ENCODE results near the gene PCED1A. TPM values are rescaled to one million over a fixed set of nuclear protein-coding genes. Genes with fewer than 3 reads are reported as not detected.
A peak's percentile ranks its signal among the peaks of the same experiment; 100 is the strongest.

Gene PCED1A
- total RNA-seq, 2 donors from 2014 or later, result 40.2 to 46.5 TPM

DNA sequence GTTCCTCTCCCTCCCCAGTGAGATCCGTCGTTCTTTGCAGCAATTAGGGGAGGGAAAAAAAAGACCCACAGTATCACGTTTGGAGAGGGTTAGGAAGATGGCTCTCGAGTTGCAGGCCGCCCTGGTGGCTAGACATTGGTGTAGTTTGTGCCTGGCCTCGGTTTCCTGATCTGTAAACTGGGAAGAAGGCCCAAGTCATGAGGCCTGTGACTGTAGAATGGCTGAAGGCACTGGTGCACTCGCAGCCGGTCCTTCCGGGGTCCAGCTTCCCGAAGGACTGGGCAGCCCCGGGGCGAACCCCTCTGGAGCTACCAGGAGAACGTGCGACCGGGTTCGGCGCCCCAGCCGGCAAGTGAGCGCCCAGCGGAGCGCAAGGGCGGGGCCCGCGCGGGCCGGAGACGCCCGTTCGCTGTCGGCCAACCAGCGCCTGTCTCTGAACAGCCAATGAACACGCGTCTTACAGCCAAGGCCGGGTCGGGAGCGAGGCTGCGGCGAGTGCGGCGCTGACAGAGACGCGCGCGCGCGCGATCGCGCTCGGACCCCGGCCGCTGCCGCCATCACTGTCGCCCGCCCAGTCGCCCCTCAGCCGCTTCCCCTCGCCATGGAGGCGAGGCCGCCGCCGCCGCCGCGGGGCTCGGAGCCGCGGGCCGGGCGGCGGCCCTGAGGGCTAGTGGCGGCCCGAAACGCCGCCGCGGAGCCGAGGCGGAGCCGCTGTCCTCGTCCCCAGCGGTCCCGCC lies 32.7 kb upstream of the PCED1A start, which contains the start of gene PTPRA:
Gene PTPRA (plus strand): TSS at position 472 of the 737 bp plus-strand sequence. CDS start 90,797 bp downstream, outside the sequence.
- Mint-ChIP-seq H3K4me1 (peaks cover 20% of the 10 kb centered on the region), H3K27me3 (ENCODE audit: insufficient read depth) (peaks cover 20% of the 10 kb centered on the region), H3K9me3 (no peaks in the 10 kb centered on the region), H3K27ac (peak within 1 kb of the TSS; percentile 85), H3K36me3 (ENCODE audit: low read depth) (peaks cover 6% of the 10 kb centered on the region), H3K4me3 (peak within 1 kb of the TSS; percentile 81)
- peaks cover 9% of the 10 kb centered on the region for H3K4me1 ChIP-seq (ENCODE audit: control insufficient read depth, insufficient read depth, low read length)
- peaks cover 19% of the 10 kb centered on the region for H3K27me3 ChIP-seq (ENCODE audit: control insufficient read depth, insufficient read depth, low read length, poor library complexity, severe bottlenecking)
- no peaks in the 10 kb centered on the region for H3K9me3 ChIP-seq (ENCODE audit: control insufficient read depth, low read length)
- H3K27ac ChIP-seq (ENCODE audit: low read depth, low read length), result no peak within 1 kb of the TSS
- TF ChIP-seq, protein P1, sequence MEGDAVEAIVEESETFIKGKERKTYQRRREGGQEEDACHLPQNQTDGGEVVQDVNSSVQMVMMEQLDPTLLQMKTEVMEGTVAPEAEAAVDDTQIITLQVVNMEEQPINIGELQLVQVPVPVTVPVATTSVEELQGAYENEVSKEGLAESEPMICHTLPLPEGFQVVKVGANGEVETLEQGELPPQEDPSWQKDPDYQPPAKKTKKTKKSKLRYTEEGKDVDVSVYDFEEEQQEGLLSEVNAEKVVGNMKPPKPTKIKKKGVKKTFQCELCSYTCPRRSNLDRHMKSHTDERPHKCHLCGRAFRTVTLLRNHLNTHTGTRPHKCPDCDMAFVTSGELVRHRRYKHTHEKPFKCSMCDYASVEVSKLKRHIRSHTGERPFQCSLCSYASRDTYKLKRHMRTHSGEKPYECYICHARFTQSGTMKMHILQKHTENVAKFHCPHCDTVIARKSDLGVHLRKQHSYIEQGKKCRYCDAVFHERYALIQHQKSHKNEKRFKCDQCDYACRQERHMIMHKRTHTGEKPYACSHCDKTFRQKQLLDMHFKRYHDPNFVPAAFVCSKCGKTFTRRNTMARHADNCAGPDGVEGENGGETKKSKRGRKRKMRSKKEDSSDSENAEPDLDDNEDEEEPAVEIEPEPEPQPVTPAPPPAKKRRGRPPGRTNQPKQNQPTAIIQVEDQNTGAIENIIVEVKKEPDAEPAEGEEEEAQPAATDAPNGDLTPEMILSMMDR (conservative IDR thresholded peaks at IDR 0.05), result no peak
- WGBS, 2 experiments (ENCODE audit: insufficient coverage in 1 of 2, insufficient read length in 1 of 2), result 0% methylated on average over 10 to 83 of the region's 83 CpGs
- H3K4me3 ChIP-seq (ENCODE audit: low read length), result peak within 1 kb of the TSS; percentile 96
- H3K36me3 ChIP-seq (ENCODE audit: control insufficient read depth, insufficient read depth, low read length), result no peaks in the 10 kb centered on the region
- peak within 1 kb of the TSS; percentile 52 for H3K9ac ChIP-seq (ENCODE audit: extremely low read depth, low read length, poor library complexity, severe bottlenecking)
- peak; percentile 97 for DNase-seq

DNA sequence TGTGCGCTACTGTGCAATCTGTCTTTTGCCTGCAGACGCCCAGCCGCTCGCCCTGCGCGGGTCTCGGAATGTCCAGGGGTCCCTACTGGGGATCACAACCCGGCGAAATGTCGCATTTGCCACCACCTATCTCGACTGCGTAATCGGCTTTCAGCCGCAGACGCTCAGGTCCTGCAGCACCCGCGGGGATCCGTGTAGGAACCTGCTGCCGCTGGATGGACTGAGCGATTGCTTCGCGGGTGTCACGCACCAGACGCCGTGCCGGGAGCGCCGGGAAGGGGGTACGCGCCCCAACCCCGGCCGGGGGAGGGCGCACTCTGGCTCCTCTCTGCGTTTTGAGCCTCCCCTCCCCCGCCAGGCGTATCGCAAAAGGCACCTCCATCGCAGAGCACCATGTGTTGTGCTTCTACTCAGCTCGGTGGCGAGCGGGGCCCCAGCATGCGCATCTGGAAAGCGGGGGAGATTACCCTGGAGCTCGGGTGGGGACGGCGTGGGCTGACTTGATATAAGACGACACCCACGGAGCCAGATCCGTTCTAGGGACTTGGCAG lies 32.1 kb upstream of the PCED1A start:
- Histone ChIP-seq H3K36me3 (ENCODE audit: control insufficient read depth, insufficient read depth, low read length) (no peaks in the 10 kb centered on the region), H3K4me1 (ENCODE audit: control insufficient read depth, insufficient read depth, low read length) (peaks cover 9% of the 10 kb centered on the region), H3K9ac (ENCODE audit: extremely low read depth, low read length, poor library complexity, severe bottlenecking) (no peak overlapping the region), H3K9me3 (ENCODE audit: control insufficient read depth, low read length) (no peaks in the 10 kb centered on the region), H3K27me3 (ENCODE audit: control insufficient read depth, insufficient read depth, low read length, poor library complexity, severe bottlenecking) (peaks cover 19% of the 10 kb centered on the region), H3K4me3 (ENCODE audit: low read length) (peak overlapping the region; percentile 96), H3K27ac (ENCODE audit: low read depth, low read length) (no peak overlapping the region)
- peak overlapping the region; percentile 81 for H3K4me3 Mint-ChIP-seq
- peak; percentile 85 for DNase-seq
- peaks cover 6% of the 10 kb centered on the region for H3K36me3 Mint-ChIP-seq (ENCODE audit: low read depth)
- peaks cover 20% of the 10 kb centered on the region for H3K27me3 Mint-ChIP-seq (ENCODE audit: insufficient read depth)
- H3K9me3 Mint-ChIP-seq, result no peaks in the 10 kb centered on the region
- TF ChIP-seq, protein P1 (conservative IDR thresholded peaks at IDR 0.05), result peak; percentile 44
- 2 to 4% methylated on average over 27 to 49 of the region's 49 CpGs for WGBS, 2 experiments (ENCODE audit: insufficient coverage in 1 of 2, insufficient read length in 1 of 2)
- peaks cover 20% of the 10 kb centered on the region for H3K4me1 Mint-ChIP-seq
- peak overlapping the region; percentile 85 for H3K27ac Mint-ChIP-seq

DNA sequence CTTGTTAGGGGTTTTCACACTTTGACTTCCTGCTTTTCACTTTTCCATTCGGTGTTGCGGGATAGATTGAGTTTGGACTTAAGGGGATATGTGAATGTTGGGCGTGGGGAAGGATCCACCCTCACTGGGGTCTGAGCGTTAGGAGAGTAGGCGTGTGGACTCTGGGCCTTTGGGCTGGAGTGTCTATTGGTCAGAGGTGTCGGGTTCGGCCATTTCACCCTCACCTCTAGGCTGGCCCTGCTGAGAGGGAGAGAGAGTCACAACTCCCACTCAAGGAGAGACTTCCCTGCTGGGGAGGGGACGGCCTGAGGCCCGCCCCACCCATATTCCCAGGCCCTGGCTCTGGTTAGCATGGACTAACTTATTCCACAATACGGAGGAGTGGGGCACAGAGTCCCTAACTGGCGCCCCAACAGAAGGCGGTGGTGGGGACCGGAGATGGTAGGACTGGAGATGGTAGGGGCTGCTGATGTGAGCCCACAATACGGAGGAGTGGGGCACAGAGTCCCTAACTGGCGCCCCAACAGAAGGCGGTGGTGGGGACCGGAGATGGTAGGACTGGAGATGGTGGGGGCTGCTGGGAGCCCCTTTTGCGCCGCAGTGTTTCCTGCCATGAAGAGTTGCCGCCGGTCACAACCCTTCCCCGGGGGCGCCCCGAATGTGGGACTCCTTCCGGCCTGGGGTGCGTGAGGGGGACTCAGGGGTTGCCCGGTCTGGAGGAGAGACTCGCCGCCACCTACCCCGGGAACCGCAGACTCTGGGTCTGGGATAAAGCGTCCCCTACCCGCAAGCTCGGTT lies 31.4 kb upstream of the PCED1A start:
- Histone ChIP-seq H3K27me3 (ENCODE audit: control insufficient read depth, insufficient read depth, low read length, poor library complexity, severe bottlenecking) (peaks cover 19% of the 10 kb centered on the region), H3K4me1 (ENCODE audit: control insufficient read depth, insufficient read depth, low read length) (peaks cover 9% of the 10 kb centered on the region), H3K9me3 (ENCODE audit: control insufficient read depth, low read length) (no peaks in the 10 kb centered on the region), H3K4me3 (ENCODE audit: low read length) (peak overlapping the region; percentile 96), H3K36me3 (ENCODE audit: control insufficient read depth, insufficient read depth, low read length) (no peaks in the 10 kb centered on the region), H3K27ac (ENCODE audit: low read depth, low read length) (no peak overlapping the region), H3K9ac (ENCODE audit: extremely low read depth, low read length, poor library complexity, severe bottlenecking) (no peak overlapping the region)
- Mint-ChIP-seq H3K27ac (no peak overlapping the region), H3K27me3 (ENCODE audit: insufficient read depth) (peaks cover 20% of the 10 kb centered on the region), H3K36me3 (ENCODE audit: low read depth) (peaks cover 2% of the 10 kb centered on the region), H3K4me3 (peak overlapping the region; percentile 81), H3K9me3 (no peaks in the 10 kb centered on the region), H3K4me1 (peaks cover 20% of the 10 kb centered on the region)
- peak; percentile 59 for DNase-seq
- TF ChIP-seq, protein P1 (conservative IDR thresholded peaks at IDR 0.05), result no peak
- 56 to 57% methylated on average over 15 to 34 of the region's 34 CpGs for WGBS, 2 experiments (ENCODE audit: insufficient coverage in 1 of 2, insufficient read length in 1 of 2)

Measured in endodermal cell (in vitro differentiated cells).